Body of pancreas (tissue), 4 donors: ENCODE results near the gene TBC1D24. TPM values are rescaled to one million over a fixed set of nuclear protein-coding genes. Genes with fewer than 3 reads are reported as not detected.
"Not testable (repeated sequence)": the region's sequence is repeated elsewhere in the genome, so short reads cannot be mapped to it uniquely, and the experiment has no call there.

Experiments used
- ATAC-seq: fragments of 150-250 bp; one replicate; pipeline ENCODE4 v1.9.1; 2016
- DNase-seq, 4 donors: peaks; one replicate each; pipeline ENCODE4 v3.0.0-alpha.2; 2019
- H3K27ac ChIP-seq, 4 donors: fragments of 200-600 bp; sonication (generic); 1 replicate in 3 of 4; 2 replicates in 1 of 4; pipeline versions ENCODE4 v1.5.1 to v1.6.1; 2016 to 2019; ENCODE audit warnings: mild to moderate bottlenecking in 1 of 4, mixed read lengths in 1 of 4, moderate library complexity in 1 of 4
- H3K27me3 ChIP-seq, 2 donors: fragments of 200-600 bp; sonication (generic); one replicate each; pipeline ENCODE4 v1.6.0; 2016; ENCODE audit warnings: mild to moderate bottlenecking in 1 of 2
- H3K36me3 ChIP-seq, 2 donors: fragments of 200-600 bp; sonication (generic); replicated peaks in 1 of 2; 2 replicates each; pipeline ENCODE4 v1.5.1; 2016; ENCODE audit warnings: low read depth in 2 of 2; ENCODE audit not compliant: insufficient read depth in 1 of 2
- H3K4me1 ChIP-seq: fragments of 200-600 bp; sonication (generic); one replicate; pipeline ENCODE4 v1.6.0; 2016
- H3K4me3 ChIP-seq, 2 donors: fragments of 200-600 bp; sonication (generic); 1 replicate in 1 of 2; 2 replicates in 1 of 2; pipeline ENCODE4 v1.5.1; 2016 to 2019
- H3K9me3 ChIP-seq, 3 donors: fragments of 200-600 bp; sonication (generic); 1 replicate in 2 of 3; 2 replicates in 1 of 3; pipeline ENCODE4 v1.5.1; 2016
- CTCF ChIP-seq, 7 experiments: fragments of 450-650 bp in 4 of 7; fragments of 200-600 bp in 3 of 7; sonication (generic) in 3 of 7; IDR thresholded peaks; one replicate each; pipeline ENCODE4 v1.5.1; 2016 to 2019; ENCODE audit warnings: antibody characterized with exemption in 7 of 7
- POLR2A ChIP-seq, 3 donors: fragments of 450-650 bp; IDR thresholded peaks; one replicate each; pipeline ENCODE4 v1.6.1; 2016; ENCODE audit warnings: antibody characterized with exemption in 3 of 3, mild to moderate bottlenecking in 2 of 3
- WGBS, 2 donors: methylation state at CpG; one replicate each; pipeline ENCODE4 v1.1.5; 2017; 5-methylcytosine and 5-hydroxymethylcytosine counted together
- intact Hi-C: fragments of 100-400 bp; cut with DNase I; formaldehyde crosslinking; loops from one replicate; pipeline ENCODE4 v1.15.1; 2023
- total RNA-seq, 2 donors: library from RNA; depleted of rRNA; stranded (reverse); fragments of >200 nt; gene quantifications; one replicate each; pipeline ENCODE4 v1.1.0, GENCODE V29; 2016

The TBC1D24 gene
- total RNA-seq, 2 donors from 2014 or later, result 18.7 to 30.0 TPM

DNA sequence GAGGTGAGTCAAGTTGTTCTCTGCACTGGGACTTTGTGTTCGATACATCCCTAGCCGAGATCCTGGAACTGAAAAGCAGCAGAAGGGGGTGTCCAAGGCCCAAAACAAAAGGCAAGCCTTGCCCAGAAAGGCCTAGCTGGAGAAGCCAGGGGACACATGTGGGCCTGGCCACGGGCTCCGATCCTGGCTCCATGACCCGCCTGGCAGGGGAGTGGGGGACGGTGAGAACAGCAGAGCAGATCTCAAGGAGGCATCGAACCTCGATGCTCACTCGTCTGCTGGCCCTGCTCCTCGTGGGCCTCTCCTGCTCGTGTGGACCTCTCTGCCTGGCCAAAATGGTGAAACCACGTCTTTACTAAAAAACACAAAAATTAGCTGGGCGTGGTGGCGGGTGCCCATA, 36.8 kb upstream of the TBC1D24 start:
- Histone ChIP-seq H3K27me3 (no peaks in the 10 kb centered on the region), H3K27ac (no peak overlapping the region), H3K4me3 (no peak overlapping the region), H3K9me3 (no peaks in the 10 kb centered on the region), H3K4me1 (no peaks in the 10 kb centered on the region), H3K36me3 (no peaks in the 10 kb centered on the region)
- no peak for ATAC-seq
- TF ChIP-seq CTCF (IDR thresholded peaks at IDR 0.05), result no peak
- TF ChIP-seq POLR2A (IDR thresholded peaks at IDR 0.05), result no peak
- intact Hi-C loops, result loop anchor here (10.0 kb wide), 1 partner anchor 57 kb away; no protein-coding TSS in a partner anchor
- 94 to 98% methylated on average over 14 of the region's 14 CpGs for WGBS, 2 donors
- DNase-seq, result no peak

- H3K4me1 ChIP-seq, result no peaks in the 10 kb centered on the region
- WGBS, 2 donors, result 91 to 96% methylated on average over 4 to 11 of the region's 11 CpGs
- H3K4me3 ChIP-seq, result no peak overlapping the region
- no peaks in the 10 kb centered on the region for H3K9me3 ChIP-seq
- ATAC-seq, result no peak
- H3K27me3 ChIP-seq, result no peaks in the 10 kb centered on the region
- no peak overlapping the region for H3K27ac ChIP-seq
- DNase-seq, result no peak
- H3K36me3 ChIP-seq, result peaks cover 0 to under 1% of the 10 kb centered on the region in 2 donors
- TF ChIP-seq CTCF (IDR thresholded peaks at IDR 0.05) (no peak), POLR2A (IDR thresholded peaks at IDR 0.05) (no peak)
- intact Hi-C loops, result loop anchor here (10.0 kb wide), 1 partner anchor 55 kb away; no protein-coding TSS in a partner anchor
Measured at GRCh38 chr16:2439598-2439997, 35.3 kb upstream of the TBC1D24 start.

DNA sequence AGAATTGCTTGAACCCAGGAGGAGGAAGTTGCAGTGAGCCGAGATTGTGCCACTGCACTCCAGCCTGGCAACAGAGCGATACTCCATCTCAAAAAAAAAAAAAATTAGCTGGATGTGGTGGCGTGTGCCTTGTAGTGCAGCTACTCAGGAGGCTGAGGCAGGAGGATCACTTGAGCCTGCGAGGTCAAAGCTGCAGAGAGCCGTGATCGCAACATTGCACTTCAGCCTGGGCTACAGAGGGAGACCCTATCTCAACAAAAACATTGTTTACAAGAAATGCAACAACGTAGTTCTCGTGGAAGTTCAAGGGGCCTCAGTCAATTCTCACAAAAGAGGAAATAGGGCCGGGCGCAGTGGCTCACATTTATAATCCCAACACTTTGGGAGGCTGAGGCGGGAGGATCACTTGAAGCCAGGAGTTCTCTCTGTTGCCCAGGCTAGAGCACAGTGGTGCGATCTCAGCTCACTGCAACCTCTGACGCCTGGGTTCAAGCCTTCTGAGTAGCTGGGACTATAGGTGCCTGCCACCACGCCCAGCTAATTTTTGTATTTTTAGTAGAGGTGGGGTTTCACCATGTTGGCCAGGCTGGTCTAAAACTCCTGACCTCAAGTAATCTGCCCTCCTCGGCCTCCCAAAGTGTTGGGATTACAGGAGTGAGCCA, 33.7 kb upstream of the TBC1D24 start:
- 79 to 88% methylated on average over 15 of the region's 15 CpGs for WGBS, 2 donors
- intact Hi-C loops, H3K9me3 ChIP-seq, ATAC-seq, H3K4me3 ChIP-seq, DNase-seq, H3K4me1 ChIP-seq, H3K27me3 ChIP-seq, H3K27ac ChIP-seq, H3K36me3 ChIP-seq: not testable (repeated sequence)

DNA sequence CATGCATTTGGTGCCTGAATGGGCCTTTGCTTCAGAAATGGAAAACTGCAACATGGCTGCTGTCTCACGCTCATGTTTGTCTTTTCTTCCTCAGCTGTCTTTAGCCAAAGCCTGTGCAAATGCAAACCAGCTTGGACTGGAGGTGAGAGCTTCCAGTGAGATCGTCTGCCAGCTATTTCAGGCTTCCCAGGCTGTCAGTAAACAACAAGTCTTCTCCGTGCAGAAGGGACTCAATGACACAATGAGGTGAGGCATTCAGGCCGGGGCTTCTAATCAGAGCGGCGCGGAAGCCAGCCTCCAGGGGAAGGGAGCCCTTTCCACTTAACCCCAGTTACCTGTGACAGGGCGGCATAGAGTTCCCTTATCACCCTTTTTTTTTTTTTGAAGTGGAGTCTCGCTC, 31.4 kb upstream of the TBC1D24 start:
- Histone ChIP-seq H3K9me3 (no peaks in the 10 kb centered on the region), H3K4me1 (no peaks in the 10 kb centered on the region), H3K27ac (no peak overlapping the region), H3K27me3 (no peaks in the 10 kb centered on the region), H3K36me3 (peaks cover 0 to 1% of the 10 kb centered on the region in 2 donors), H3K4me3 (no peak overlapping the region)
- TF ChIP-seq CTCF (IDR thresholded peaks at IDR 0.05) (no peak), POLR2A (IDR thresholded peaks at IDR 0.05) (no peak)
- 88 to 97% methylated on average over 8 to 9 of the region's 9 CpGs for WGBS, 2 donors
- DNase-seq (no peak), ATAC-seq (no peak)
- intact Hi-C loops, result no loop called here

DNA sequence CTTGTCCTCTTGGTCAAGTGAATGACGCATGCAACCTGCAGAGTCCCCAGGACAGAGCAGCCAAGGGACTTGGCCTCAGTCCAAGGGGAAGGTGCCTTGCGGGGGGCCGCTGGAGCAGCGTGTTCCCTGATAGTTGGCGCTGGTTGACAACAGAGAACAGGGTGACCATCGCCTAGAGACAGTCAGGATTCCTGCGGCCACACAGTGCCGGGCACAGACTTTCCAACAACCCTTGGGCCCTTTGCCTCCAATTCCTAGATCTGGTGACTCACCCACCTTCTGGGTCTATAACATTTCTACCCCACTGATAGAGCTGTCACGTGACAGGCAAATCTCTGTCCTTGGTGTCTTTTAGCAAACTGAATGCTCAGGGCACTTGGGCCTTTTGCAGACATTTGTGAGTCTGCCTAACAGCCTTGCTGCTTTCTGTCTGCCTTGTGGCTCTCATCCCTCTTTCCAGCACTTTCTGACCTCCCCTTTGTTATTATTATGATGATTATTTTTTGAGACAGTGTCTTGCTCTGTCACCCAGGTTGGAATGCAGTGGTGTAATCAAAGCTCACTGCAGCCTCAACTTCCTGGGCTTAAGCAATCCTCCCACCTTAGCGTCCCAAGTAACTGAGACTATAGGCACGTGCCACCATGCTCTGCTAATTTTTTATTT, 26.9 kb upstream of the TBC1D24 start:
- H3K27ac ChIP-seq, result no peak overlapping the region
- ATAC-seq (no peak), DNase-seq (no peak)
- intact Hi-C loops, result no loop called here
- H3K4me1 ChIP-seq, result no peaks in the 10 kb centered on the region
- TF ChIP-seq CTCF (IDR thresholded peaks at IDR 0.05), result no peak
- TF ChIP-seq POLR2A (IDR thresholded peaks at IDR 0.05), result no peak
- H3K27me3 ChIP-seq, result no peaks in the 10 kb centered on the region
- H3K9me3 ChIP-seq, result no peaks in the 10 kb centered on the region
- H3K4me3 ChIP-seq, result no peak overlapping the region
- 91 to 92% methylated on average over 8 to 11 of the region's 11 CpGs for WGBS, 2 donors
- H3K36me3 ChIP-seq, result peaks cover 0 to 1% of the 10 kb centered on the region in 2 donors
